ENCODE results near the gene RBM7.

The RBM7 gene

GRCh38 chr11:114452399-114452798 is 51.9 kb downstream of the RBM7 start:
- in situ Hi-C loops (cut with MboI; ENCODE audit: low sequenced_read_pairs, unreplicated experiment): no loop called here
- DNase-seq (ENCODE audit: low spot score): no peak

More at GRCh38 chr11:114452399-114452798, 51.9 kb downstream of the RBM7 start:
- TF ChIP-seq CTCF (IDR thresholded peaks at IDR 0.05; ENCODE audit: borderline replicate concordance, control extremely low read depth, extremely low read depth, insufficient read depth, missing control alignments): no peak
